ENCODE measurements around the gene PANK2.

DNA sequence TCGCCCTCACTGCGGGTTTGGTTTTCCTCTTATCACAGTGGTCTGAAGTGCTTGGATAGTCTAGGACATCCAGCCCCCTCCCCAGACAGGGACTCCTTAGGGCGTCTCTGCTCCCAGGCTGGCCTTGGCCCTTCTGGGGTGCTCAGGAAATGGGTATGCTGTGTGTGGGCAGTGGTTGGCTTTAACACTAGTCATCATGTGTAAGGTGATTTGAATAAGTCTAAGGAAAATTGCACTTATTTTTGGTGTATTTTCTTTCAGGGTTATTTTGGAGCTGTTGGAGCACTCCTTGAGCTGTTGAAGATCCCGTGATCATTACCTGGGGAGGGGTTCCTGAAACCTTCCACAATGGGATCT, 33.8 kb downstream of the PANK2 start:
- no peak for TF ChIP-seq CTCF (conservative IDR thresholded peaks at IDR 0.05; ENCODE audit: low read depth, low read length)
- TF ChIP-seq EZH2 (IDR thresholded peaks at IDR 0.05; ENCODE audit: borderline replicate concordance, low read depth, low read length, poor library complexity, severe bottlenecking): no peak

All from A673 (cell line).